Raji (cell line): Measurements from ENCODE around the gene SAMD4B.

Experiments used
- POLR2A ChIP-seq: IDR thresholded peaks from 2 replicates; pipeline ENCODE4 v1.6.1; 2011; ENCODE audit warnings: low read depth, low read length, control low read depth; ENCODE audit not compliant: insufficient read depth

The SAMD4B gene

DNA sequence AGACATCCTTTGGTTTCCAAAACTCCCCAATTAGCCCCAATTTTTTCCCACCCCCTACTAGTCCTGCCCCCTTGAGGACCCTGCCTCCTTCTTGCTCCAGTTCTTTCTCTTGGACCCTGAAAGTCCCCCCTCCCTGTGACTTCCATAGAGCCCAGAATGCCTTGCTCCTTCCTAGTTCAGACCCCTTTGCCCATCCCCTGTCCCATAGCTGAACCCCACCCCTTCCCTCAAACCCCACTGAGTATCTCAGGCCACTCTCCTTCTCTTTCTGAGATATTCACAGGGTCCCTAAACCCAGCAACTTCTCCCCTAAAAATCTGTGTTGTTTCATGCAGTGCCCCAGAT, 20.4 kb upstream of the SAMD4B start:
- TF ChIP-seq POLR2A, result no peak

DNA sequence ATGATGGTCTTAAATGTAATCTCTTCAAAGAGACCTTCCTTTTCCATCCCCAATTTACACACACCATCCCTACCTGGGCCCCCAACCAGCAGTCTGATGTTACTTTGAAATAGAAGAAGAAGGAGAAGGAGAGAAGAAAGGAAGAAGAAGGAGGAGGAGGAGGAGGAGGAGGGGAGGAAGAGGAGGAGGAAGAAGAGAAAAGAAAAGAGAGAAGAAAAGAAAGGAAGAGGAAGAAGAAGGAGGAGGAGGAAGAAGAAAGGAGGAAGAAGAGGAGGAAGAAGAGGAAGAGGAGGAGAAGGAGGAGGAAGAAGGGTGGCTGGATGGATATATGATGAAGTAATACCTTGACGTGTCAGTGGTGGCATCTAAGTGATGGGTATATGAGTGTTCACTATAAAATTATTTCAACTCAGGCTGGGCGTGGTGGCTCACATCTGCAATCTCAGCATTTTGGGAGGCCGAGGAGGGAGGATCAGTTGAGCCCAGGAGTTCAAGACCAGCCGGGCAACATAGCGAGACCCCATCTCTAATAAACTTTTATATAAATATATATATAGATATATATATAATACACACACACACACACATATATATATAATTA, 17.9 kb upstream of the SAMD4B start:
- no peak for TF ChIP-seq POLR2A

GRCh38 chr19:39325778-39326665, 16.2 kb upstream of the SAMD4B start:
- no peak for TF ChIP-seq POLR2A

- no peak for TF ChIP-seq POLR2A
Measured at GRCh38 chr19:39327363-39328045, 14.7 kb upstream of the SAMD4B start.

GRCh38 chr19:39328046-39328705, 14.0 kb upstream of the SAMD4B start:
- no peak for TF ChIP-seq POLR2A

DNA sequence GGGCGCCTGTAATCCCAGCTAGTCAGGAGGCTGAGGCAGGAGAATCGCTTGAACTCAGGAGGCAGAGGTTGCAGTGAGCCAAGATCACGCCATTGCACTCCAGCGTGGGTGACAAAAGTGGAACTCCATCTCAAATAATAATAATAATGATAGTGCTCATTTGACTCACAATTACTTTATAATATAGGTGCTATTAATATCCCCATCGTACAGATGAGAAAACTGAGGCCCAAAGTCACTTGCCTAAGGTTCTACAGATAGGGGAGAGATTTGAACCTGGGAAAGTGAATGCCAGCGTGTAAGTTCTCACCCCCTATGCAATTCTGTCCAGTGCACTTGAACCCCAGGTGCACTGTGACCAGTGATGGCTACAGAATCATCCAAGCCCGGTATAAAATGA, 12.3 kb upstream of the SAMD4B start:
- TF ChIP-seq POLR2A, result no peak

DNA sequence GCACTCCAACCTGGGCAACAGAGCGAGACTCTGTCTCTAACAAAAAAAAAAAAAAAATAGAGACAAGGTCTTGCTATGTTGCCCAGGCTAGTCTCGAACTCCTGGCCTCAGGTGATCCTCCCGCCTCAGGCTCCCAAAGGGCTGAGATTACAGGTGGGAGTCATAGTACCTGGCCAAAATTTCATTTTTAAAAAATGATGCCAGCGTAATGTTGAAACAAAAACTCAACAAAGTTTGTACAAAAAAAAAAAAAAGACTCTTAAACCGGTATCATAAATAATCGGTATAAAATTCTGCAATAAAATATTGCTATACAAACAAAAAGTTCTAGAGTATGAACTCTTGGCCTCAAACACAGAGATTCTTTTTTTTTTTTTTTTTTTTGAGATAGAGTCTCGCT, 9.9 kb upstream of the SAMD4B start:
- TF ChIP-seq POLR2A, result no peak

DNA sequence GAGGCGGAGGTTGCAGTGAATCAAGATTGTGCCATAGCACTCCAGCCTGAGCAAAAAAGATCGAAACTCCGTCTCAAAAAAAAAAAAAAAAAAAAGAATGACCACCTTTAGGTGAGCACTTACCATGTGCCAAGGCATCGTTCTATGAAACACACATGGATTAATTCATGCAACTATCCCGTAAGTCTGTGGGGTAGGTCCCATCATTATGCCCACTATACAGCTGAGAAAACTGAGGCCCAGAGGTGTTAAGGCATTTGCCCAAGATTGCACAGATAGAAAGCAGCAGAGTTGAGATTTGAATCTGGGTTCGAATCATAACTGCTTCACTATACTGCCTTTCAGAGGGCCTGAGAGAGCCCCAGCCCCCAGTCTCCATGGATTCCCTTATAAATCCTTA, 8.7 kb upstream of the SAMD4B start:
- TF ChIP-seq POLR2A, result no peak

DNA sequence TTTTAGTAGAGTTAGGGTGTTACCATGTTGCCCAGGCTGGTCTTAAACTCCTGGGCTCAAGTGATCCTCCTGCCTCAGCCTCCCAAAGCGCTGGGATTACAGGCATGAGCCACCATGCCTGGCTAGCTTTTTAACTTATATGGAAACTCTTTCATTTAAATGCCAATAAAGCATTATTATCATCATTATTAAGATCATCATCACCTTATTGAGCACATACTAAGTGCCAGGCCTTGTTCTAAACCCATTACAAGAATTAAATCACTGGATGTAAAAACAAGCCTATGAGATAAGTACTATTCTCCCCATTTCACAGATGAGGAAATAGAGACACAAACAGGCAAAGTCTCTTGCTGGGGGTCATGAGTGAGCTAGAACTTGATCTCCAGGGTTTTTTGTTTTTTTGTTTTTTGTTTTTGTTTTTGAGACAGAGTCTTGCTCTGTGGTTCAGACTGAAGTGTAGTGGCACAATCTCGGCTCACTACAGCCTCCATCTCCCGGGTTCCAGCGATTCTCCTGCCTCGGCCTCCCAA, 7.7 kb upstream of the SAMD4B start:
- no peak for TF ChIP-seq POLR2A

- TF ChIP-seq POLR2A, result no peak
Measured at GRCh38 chr19:39335168-39335548, 7.1 kb upstream of the SAMD4B start.

DNA sequence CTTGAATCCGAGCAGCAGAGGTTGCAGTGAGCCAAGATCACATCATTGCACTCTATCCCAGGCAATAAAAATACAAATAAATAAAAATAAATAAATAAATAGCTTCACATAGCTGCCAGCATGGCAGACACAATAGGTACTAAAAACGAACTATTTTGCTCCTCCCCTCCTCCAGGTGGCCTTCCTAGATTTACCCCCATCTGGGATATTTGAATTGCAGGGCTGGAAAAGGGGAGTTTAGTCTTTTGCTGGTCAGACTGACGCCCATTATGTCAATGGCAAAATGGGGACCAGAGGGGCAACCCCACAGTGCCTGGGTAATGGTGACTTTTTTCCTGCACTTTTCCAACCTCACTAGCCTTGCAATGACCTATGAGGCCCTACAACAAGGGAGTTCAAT, 5.7 kb upstream of the SAMD4B start:
- no peak for TF ChIP-seq POLR2A

DNA sequence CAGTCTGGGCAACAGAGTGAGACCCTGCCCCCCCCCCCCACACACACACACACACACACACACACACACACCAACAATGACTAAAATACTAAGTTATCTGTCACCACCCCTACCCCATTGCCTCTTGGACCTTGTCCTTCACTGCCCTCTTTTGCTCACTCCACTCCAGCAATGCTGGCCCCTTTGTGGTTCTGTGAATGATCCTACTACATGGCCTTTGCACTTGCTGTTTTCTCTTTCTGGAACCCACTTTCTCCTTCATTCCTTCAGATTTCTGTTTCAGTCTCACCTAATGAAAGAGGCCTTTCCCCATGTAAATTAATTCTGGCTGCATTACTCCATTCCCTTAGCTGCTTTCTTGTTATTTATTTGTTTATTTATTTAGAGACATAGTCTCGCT, 2.5 kb upstream of the SAMD4B start:
- no peak for TF ChIP-seq POLR2A

DNA sequence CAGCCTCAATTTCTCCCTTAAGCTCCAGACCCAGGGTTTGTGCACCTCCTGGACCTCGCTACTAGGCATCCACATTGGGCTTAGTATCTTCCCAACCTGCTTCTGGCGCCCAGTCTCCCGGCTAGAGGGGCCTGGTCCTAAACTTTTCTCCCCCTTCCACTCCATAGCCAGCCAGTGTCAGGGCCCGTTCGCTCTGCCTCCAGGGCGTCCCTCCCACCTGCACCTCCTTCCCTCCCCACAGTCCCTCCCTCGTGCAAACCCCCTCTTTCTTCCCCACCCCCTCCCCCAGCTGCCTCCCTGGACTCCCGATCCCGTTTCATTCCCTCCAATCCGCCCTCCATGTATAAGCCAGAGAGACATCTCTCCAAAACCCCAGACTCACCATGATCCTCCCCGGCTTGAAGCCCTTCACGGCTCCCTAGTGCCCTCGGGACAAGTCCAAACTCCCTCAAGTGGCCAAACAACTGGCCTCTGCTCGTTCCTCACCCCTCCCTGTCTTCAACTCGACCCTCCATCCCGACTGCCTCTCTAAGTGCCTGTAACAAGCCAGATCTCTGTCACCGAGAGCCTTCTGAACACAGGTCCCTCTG, 997 bp upstream of the SAMD4B start:
- no peak for TF ChIP-seq POLR2A

DNA sequence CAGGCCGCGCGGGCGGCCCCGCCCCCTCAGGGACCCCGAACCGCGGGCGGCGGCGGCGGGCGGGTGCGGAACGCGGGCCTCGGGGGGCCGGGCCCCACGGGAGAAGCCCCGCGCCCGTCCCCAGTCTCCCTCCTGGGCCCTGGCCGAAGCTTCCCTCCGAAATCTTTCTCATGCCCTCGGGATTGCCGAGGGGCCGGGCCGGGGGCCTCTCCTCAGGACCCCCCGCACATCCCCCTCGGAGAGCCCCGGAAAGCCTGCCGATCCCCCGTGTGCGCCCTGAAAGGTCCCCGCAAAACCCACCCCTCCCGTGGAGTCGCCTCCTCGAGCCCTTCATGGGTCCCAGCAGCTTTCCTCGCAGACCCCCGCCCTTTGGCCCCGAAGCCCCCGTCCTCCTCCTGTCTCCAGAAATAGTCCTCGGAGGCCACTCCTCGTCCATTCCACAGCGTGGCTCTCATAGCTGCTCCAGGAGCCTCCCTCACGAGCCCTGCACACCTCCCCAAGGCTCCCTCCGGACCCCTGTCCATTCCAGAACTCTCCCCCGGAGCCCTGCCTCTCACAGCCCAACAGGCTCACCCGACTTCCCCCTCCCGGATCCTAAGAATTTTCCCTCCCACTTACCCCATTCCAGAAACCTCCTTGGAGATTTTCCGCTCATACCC, 555 bp downstream of the SAMD4B start:
- TF ChIP-seq POLR2A, result no peak

DNA sequence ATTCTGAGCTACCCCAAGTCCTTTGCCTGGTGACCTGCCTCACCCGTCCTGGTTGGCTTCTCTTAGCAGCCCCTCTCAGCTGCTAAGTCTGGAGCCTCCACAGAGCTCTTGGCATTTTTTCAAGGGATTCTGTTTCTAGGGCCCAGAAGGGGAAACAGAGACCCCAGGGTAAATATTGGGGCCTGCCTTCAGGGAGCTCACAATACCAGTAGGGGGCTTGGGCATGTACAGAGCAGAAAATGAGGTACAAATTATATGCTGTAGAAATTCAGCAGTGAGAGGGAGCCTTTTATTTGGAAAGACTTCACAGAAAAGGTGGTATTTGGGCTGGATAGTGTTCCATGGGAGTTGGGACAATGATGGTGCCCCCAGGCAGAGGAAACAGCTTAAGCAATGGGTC, 3.7 kb downstream of the SAMD4B start:
- no peak for TF ChIP-seq POLR2A
